NOMO-1 treated with dmso at 0.1 percent for 144 hours (cell line): ENCODE results near the gene LRCH4.

Experiments
- DNase-seq: peaks from one replicate; lab custom pipeline; 2025; ENCODE audit not compliant: unreplicated experiment; lab: John Stamatoyannopoulos, UW

The LRCH4 gene

GRCh38 chr7:100582650-100583049 lies 3.3 kb downstream of the LRCH4 start:
- no peak for DNase-seq

- no peak for DNase-seq
Measured at GRCh38 chr7:100582041-100582579, 3.8 kb downstream of the LRCH4 start.

GRCh38 chr7:100580466-100581283 lies 5.3 kb downstream of the LRCH4 start:
- DNase-seq = no peak

GRCh38 chr7:100578246-100579183 lies 7.4 kb downstream of the LRCH4 start:
- DNase-seq = no peak

GRCh38 chr7:100577507-100577906 lies 8.4 kb downstream of the LRCH4 start:
- no peak for DNase-seq

GRCh38 chr7:100577103-100577502 lies 8.8 kb downstream of the LRCH4 start:
- no peak for DNase-seq

GRCh38 chr7:100576384-100576993 lies 9.4 kb downstream of the LRCH4 start:
- DNase-seq = no peak

GRCh38 chr7:100575746-100576383 lies 10.1 kb downstream of the LRCH4 start:
- no peak for DNase-seq

GRCh38 chr7:100575206-100575631 lies 10.7 kb downstream of the LRCH4 start:
- no peak for DNase-seq

GRCh38 chr7:100574362-100575205 lies 11.3 kb downstream of the LRCH4 start:
- no peak for DNase-seq

- no peak for DNase-seq
Measured at GRCh38 chr7:100573691-100574361, 12.1 kb downstream of the LRCH4 start, which contains the start of gene SAP25. SAP25 (minus strand) TSS chr7:100573900; CDS start chr7:100573742, 158 bp downstream.

- DNase-seq = no peak
Measured at GRCh38 chr7:100572949-100573675, 12.8 kb downstream of the LRCH4 start.

- DNase-seq = no peak
Measured at GRCh38 chr7:100572281-100572948, 13.5 kb downstream of the LRCH4 start.

GRCh38 chr7:100571829-100572116 lies 14.2 kb downstream of the LRCH4 start:
- no peak for DNase-seq

GRCh38 chr7:100570954-100571828 lies 14.7 kb downstream of the LRCH4 start:
- no peak for DNase-seq

GRCh38 chr7:100568896-100569844 lies 16.8 kb downstream of the LRCH4 start:
- DNase-seq = peak; percentile 53
